GM19397 (cell line): ENCODE data around the gene KRTAP4-3.
"Not testable (repeated sequence)": the region's sequence is repeated elsewhere in the genome, so short reads cannot be mapped to it uniquely, and the experiment has no call there.

Experiments used
- ATAC-seq: cut with Tn5 transposase; IDR thresholded peaks from one replicate; pipeline ENCODE4 v1.9.1; 2021; ENCODE audit warnings: mild to moderate bottlenecking, moderate library complexity; ENCODE audit not compliant: unreplicated experiment

The KRTAP4-3 gene

GRCh38 chr17:41119696-41120690 is 48.0 kb downstream of the KRTAP4-3 start:
- ATAC-seq: not testable (repeated sequence)

- ATAC-seq: no peak
Observed at GRCh38 chr17:41118721-41119120, 49.3 kb downstream of the KRTAP4-3 start.

DNA sequence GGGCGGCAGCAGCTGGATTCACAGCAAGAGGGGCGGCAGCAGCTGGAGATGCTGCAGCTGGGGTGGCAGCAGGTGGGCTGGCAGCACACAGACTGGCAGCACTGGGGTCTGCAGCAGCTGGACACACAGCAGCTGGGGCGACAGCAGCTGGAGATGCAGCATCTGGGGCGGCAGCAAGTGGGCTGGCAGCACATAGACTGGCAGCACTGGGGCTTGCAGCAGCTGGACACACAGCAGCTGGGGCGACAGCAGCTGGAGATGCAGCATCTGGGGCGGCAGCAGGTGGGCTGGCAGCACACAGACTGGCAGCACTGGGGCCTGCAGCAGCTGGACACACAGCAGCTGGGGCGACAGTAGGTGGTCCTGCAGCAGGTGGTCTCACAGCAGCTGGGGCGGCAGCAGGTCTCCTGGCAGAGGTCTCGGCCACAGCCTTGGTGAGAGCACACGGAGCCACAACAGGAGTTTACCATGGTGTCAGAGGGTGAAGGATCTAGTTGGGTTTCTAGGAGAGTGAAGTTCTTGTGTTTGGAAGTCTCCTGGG is 50.1 kb downstream of the KRTAP4-3 start, which contains the start of gene KRTAP4-11:
TSS of gene KRTAP4-11 (minus strand) at position 528 of the 541 bp plus-strand sequence. CDS start at position 470, 58 bp downstream.
- not testable (repeated sequence) for ATAC-seq
